NCI-H345 (cell line): ENCODE measurements around the gene MCUB.
"Not testable (repeated sequence)": the region's sequence is repeated elsewhere in the genome, so short reads cannot be mapped to it uniquely, and the experiment has no call there.

Experiments
- DNase-seq: peaks from one replicate; lab custom pipeline; 2025; lab: John Stamatoyannopoulos, UW

The MCUB gene

DNA sequence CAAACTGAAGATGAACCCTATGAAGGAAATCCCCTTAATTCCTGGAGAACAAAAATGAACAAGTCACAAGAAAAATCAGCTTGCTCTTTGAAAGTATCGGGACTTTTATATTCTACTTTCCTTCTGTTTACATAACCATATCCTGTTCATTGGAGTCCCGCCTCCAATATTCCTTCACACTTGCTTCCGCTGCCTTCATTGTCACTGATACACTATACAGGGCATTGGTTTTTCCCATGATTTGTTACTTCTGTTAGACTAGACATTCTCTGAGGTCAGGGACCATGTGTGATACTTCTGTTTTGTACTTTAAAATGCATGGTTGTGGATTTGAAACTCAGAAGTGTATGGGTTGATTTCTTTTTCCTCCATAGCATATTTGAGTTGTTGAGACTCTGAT is 18.8 kb downstream of the MCUB start:
- no peak for DNase-seq

DNA sequence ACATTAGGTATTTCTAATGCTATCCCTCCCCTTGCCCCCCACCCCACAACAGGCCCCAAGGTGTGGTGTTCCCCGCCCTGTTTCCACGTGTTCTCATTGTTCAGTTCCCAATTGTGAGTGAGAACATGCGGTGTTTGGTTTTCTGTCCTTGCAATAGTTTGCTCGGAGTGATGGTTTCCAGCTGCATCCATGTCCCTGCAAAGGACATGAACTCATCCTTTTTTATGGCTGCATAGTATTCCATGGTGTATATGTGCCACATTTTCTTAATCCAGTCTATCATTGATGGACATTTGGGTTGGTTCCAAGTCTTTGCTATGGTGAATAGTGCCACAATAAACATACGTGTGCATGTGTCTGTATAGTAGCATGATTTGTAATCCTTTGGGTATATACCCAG is 20.0 kb downstream of the MCUB start:
- not testable (repeated sequence) for DNase-seq

- DNase-seq, result no peak
These were observed 28.1 kb downstream of the MCUB start for GRCh38 chr4:109588176-109588575.

- no peak for DNase-seq
These were observed 29.1 kb downstream of the MCUB start for GRCh38 chr4:109589119-109589518.

- no peak for DNase-seq
These were observed 29.6 kb downstream of the MCUB start for GRCh38 chr4:109589605-109590004.

- DNase-seq, result no peak
These were observed 30.9 kb downstream of the MCUB start for GRCh38 chr4:109590905-109591304.

DNA sequence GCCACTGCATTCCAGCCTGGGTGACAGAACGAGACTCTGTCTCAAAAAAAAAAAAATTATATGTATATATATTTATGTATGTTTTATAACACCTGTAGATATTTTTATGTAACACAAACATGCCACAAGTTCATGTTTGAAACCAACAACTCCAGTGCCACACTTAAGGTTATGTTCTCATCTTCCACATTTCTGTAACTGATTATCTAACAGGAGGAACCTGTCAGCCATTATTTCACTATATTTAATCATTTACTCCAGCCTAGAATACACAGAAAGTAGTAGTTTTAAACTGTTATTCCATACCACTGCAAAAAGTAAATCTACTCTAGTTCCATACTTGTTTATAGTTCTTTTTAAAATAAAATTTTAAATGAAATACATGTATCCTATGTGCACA is 32.3 kb downstream of the MCUB start:
- DNase-seq, result no peak

DNA sequence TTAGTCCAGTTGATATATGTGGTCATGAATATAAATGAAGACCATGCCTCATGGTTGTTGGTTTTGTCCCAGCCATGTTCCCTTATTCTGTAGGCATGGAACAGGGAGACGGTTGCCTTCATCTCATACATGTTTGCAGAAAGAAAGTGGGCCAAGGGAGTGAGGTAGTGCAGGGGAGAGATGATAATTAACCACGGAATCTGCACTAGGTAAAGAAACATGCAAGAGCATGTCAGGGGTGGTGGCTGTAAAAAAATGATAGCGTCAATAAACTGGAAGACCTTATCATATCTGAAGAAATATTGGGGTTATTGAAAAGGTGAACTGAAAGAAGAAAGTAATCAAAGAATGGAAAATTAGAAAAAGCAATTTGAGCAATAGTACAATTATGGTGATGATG is 35.1 kb downstream of the MCUB start:
- DNase-seq, result not testable (repeated sequence)

DNA sequence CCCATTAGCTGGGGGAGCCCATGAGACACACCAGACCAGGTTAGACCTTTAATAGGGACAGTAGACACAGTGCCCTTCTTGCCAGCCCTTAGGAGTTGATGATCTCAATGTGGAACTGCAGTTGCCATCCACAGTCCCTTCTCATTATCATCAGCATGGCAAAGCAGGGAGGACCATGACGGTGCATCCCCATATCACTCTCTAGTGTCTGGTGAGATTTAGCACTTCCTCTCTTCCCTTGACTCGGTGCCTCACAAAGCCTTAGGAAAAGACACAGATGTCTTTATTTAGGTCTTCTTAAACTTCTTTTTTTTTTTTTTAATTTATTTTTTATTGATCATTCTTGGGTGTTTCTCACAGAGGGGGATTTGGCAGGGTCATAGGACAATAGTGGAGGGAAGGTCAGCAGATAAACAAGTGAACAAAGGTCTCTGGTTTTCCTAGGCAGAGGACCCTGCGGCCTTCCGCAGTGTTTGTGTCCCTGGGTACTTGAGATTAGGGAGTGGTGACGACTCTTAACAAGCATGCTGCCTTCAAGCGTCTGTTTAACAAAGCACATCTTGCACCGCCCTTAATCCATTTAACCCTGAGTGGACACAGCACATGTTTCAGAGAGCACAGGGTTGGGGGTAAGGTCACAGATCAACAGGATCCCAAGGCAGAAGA is 36.5 kb downstream of the MCUB start:
- DNase-seq, result not testable (repeated sequence)

DNA sequence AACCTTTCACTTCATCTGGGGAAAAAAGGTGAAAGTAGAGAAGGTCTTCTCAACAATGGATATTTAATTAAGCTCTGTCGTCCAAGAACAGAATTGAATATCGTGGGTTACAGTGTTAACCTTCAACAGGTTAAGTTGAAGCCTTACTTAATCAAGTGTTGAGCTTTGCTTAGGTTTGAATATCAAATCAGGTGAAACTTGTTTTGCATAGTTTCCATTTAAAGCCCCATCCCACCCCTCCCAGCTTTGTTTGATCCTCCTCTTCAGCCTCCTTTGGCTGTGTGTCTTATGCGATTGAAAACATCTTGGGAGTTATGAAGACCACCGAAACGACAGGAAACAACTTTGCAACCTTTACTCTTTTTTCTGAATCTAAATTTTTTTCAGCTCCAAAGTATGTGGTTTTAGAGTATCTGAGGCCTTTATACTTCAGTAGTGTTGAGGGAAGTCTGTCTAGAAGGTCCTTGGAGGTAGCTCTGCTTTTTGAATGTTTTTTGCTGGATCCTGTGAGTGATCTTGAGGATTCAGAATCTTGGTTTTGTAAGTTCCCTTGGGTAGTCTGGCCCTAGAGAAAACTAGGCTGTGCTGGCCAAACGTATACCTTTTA is 39.1 kb downstream of the MCUB start:
- no peak for DNase-seq

DNA sequence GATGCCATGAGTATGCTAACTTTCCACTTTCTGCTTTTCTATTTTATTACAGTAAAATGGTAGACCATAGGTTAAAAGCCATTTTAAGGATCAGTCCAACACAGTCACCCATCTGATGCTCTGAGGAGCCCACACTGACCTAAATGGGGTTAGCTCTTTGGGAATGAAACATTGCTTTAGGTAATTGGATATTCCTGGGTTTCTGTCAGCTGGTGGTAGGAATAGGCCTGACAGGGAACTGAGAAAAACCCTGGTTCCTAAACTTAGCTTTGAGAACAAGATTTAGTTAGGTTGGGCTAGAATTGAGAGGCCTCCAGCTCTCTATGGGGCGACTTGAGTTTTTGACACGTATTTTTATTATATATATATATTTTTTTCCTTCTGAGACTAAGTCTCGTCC is 40.4 kb downstream of the MCUB start:
- no peak for DNase-seq

GRCh38 chr4:109601336-109601735 is 41.3 kb downstream of the MCUB start:
- no peak for DNase-seq

- no peak for DNase-seq
These were observed 47.9 kb downstream of the MCUB start for GRCh38 chr4:109607976-109608375.

- no peak for DNase-seq
These were observed 48.8 kb downstream of the MCUB start for GRCh38 chr4:109608879-109609278.

DNA sequence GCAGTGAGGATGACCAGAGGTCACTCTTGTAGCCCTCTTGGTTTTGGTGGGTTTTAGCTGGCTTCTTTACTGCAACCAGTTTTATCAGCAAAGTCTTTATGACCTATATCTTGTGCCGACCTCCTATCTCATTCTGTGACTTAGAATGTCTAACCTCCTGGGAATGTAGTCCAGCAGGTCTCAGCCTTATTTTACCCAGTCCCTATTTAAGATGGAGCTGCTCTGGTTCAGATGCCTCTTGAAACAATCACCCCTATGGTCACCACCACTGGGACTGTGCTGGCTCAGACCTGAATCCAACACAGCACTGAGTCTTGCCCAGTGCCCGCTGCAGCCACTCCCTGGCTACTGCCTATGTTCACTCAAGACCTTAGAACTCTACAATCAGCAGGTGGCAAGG is 49.4 kb downstream of the MCUB start:
- DNase-seq, result no peak

DNA sequence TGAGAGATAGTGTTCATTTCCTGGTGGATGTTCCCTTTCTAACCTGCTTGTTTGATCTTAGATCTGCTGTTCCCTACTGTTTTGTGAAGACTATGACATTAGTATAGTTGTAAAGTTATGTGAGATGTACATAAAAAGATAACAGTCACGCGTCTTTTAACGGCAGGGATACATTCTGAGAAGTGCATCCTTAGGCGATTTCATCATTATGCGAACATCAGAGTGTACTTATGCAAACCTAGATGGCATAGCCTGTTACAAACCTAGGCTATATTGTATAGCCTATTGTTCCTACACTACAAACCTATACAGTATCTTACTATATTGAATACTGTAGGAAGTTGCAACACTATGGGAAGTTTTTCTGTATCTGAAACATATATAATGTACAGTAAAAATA is 50.4 kb downstream of the MCUB start:
- no peak for DNase-seq

- no peak for DNase-seq
These were observed 51.1 kb downstream of the MCUB start for GRCh38 chr4:109611045-109611646.

DNA sequence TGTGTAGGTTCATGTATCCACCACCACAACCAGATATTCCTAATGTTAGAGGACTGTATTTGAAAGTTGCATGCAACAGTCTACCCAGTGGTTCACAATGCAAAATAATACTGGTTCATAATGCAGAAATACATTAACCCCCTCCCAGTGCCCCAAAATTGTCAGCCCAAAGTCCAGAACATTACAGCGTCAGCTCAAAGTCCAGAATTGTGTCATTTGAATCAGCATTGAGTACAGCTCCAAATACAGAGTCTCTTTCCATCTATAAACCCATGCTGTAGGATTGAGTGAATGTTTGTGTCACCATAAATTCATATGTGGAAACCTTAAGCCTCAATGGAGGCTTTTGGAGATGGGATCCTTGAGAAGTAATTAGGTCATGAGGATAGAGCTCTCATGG is 54.0 kb downstream of the MCUB start:
- DNase-seq, result no peak

- DNase-seq, result no peak
These were observed 54.4 kb downstream of the MCUB start for GRCh38 chr4:109614466-109614865.

DNA sequence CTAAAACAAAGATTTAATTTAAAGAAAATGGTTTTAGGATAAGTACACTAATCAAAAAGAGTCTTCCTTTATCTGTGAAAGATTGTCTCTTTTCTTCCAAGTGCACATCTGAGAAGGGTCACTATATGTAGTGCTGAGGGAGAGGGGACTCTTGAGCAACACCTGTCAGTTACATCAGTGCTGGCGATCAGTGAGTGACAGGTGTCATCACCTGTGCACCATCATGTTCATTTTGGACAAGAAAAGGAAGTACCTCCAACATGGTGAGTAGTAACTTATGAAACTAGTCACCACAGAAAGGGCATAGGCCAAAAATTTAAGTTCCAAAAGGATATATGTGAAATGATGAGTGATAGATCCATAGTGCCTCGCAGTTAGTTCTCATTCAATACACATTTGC is 55.7 kb downstream of the MCUB start:
- DNase-seq, result no peak

- no peak for DNase-seq
These were observed 56.2 kb downstream of the MCUB start for GRCh38 chr4:109616243-109616642.

GRCh38 chr4:109622626-109623025 is 62.6 kb downstream of the MCUB start:
- no peak for DNase-seq

DNA sequence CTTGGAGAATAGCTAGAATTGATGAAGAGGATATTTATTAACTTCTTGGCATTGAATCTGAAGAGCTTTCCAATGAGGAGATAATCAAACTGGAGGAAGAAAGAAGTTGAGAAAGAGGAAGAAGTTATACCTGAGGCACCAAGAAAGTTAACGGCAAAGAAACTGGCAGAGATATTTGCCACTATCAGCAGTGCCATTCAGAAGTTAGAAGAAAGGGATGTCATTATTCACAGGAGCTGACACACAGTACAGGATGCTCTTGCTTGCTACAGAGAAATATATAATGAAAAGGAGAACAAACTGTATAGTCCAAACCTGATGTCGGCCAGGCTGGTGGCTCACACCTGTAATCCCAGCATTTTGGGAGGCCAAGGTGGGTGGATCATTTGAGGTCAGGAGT is 64.5 kb downstream of the MCUB start:
- no peak for DNase-seq

DNA sequence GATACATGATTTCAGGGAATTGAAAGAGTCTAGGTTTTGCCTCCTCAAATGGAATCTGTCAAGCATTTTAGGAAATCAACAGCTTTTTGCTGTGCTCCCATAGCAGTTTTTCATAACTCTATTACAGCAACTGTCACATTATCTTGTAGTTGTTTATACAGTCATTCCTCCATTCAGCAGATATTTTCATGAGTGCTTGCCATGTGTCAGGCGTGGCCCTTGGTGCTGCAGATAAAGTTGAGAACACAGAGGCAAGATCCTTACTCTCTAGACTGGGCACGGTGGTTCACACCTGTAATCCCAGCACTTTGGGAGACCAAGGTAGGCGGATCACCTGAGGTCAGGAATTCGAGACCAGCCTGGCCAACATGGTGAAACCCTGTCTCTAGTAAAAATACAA is 67.3 kb downstream of the MCUB start:
- DNase-seq, result no peak
